ENCODE data around the gene PLEKHH3.
"Not testable (repeated sequence)": the region's sequence is repeated elsewhere in the genome, so short reads cannot be mapped to it uniquely, and the experiment has no call there.

The PLEKHH3 gene

GRCh38 chr17:42623732-42624596 lies 52.8 kb downstream of the PLEKHH3 start:
- DNase-seq: no peak

DNA sequence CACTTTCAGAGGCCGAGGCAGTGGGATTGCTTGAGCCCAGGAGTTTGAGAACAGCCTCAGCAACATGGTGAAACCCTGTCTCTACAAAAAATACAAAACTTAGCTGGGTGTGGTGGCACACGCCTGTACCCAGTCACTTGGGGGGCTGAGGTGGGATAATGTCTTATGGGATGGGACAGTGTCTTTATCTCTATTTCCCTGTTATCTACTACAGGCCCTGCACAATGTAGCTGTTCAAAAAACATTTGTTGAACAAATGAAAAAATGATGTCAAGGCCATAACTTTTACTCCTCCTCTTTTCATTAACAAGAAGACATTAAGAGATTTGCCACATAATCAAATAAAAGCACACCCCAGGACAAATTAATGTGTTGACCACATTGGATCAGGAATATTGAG lies 53.5 kb downstream of the PLEKHH3 start:
- no peak for DNase-seq

DNA sequence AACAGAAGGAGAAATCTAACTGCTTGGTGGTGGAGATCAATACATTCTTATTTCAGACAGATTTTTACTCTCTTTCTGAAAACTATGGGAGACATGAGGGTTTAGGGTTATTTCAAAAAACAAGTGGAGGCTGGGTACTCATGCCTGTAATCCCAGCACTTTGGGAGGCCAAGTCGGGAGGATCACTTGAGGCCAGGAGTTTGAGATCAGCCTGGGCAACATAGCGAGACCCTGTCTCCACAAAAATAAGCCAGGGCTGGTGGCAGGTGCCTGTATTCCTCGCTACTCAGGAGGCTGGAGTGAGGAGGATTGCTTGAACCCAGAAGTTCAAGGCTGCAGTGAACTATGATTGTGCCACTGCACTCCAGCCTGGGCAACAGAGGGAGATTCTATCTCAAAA lies 54.8 kb downstream of the PLEKHH3 start:
- DNase-seq: not testable (repeated sequence)

- DNase-seq: no peak
Observed at GRCh38 chr17:42618442-42619150, 58.2 kb downstream of the PLEKHH3 start.

- no peak for DNase-seq
Observed at GRCh38 chr17:42617956-42618431, 58.8 kb downstream of the PLEKHH3 start.
